Parathyroid adenoma (tissue), 2 donors: ENCODE results near the gene CNTNAP2.

Experiments used
- H2AFZ ChIP-seq: fragments of 300-600 bp; sonication (generic); one replicate; pipeline ENCODE4 v1.7.0; 2017; ENCODE audit warnings: antibody characterized with exemption, mild to moderate bottlenecking
- H3K27ac ChIP-seq: fragments of 300-600 bp; sonication (generic); one replicate; pipeline ENCODE4 v1.7.0; 2017
- H3K27me3 ChIP-seq: fragments of 300-600 bp; sonication (generic); one replicate; pipeline ENCODE4 v1.7.0; 2017; ENCODE audit warnings: low read length; ENCODE audit not compliant: control insufficient read depth, insufficient read depth
- H3K36me3 ChIP-seq: fragments of 300-600 bp; sonication (generic); one replicate; pipeline ENCODE4 v1.7.0; 2017; ENCODE audit warnings: low read length; ENCODE audit not compliant: control insufficient read depth, insufficient read depth
- H3K4me1 ChIP-seq: fragments of 300-600 bp; sonication (generic); one replicate; pipeline ENCODE4 v1.7.0; 2017; ENCODE audit warnings: control low read depth
- H3K4me2 ChIP-seq: fragments of 300-600 bp; sonication (generic); one replicate; pipeline ENCODE4 v1.7.0; 2017; ENCODE audit warnings: low read length
- H3K4me3 ChIP-seq: fragments of 300-600 bp; sonication (generic); one replicate; pipeline ENCODE4 v1.7.0; 2017; ENCODE audit warnings: low read depth, low read length
- H3K79me2 ChIP-seq: fragments of 300-600 bp; sonication (generic); one replicate; pipeline ENCODE4 v1.7.0; 2017; ENCODE audit warnings: control low read depth
- H3K9ac ChIP-seq: fragments of 300-600 bp; sonication (generic); one replicate; pipeline ENCODE4 v1.7.0; 2017; ENCODE audit warnings: mild to moderate bottlenecking
- H3K9me3 ChIP-seq: fragments of 300-600 bp; sonication (generic); one replicate; pipeline ENCODE4 v1.7.0; 2017; ENCODE audit warnings: low read length; ENCODE audit not compliant: control insufficient read depth
- CTCF ChIP-seq: fragments of 300-600 bp; sonication (generic); IDR thresholded peaks from one replicate; pipeline ENCODE4 v1.7.0; 2017; ENCODE audit warnings: antibody characterized with exemption, mild to moderate bottlenecking
- donor health status: primary hyperparathyroidism.

Gene CNTNAP2

GRCh38 chr7:147510201-147510542 lies 1393.6 kb downstream of the CNTNAP2 start:
- H3K79me2 ChIP-seq = no peaks in the 10 kb centered on the region
- no peaks in the 10 kb centered on the region for H3K4me1 ChIP-seq
- H3K36me3 ChIP-seq = no peaks in the 10 kb centered on the region
- no peak overlapping the region for H3K27ac ChIP-seq
- H3K4me2 ChIP-seq = no peak overlapping the region
- no peak overlapping the region for H3K4me3 ChIP-seq
- no peak overlapping the region for H2AFZ ChIP-seq
- H3K9ac ChIP-seq = no peak overlapping the region
- no peak for TF ChIP-seq CTCF
- no peaks in the 10 kb centered on the region for H3K9me3 ChIP-seq
- H3K27me3 ChIP-seq = no peaks in the 10 kb centered on the region

- TF ChIP-seq CTCF = no peak
- no peak overlapping the region for H2AFZ ChIP-seq
- H3K9ac ChIP-seq = no peak overlapping the region
- no peak overlapping the region for H3K4me2 ChIP-seq
- H3K27me3 ChIP-seq = no peaks in the 10 kb centered on the region
- no peak overlapping the region for H3K27ac ChIP-seq
- no peaks in the 10 kb centered on the region for H3K79me2 ChIP-seq
- H3K4me3 ChIP-seq = no peak overlapping the region
- no peaks in the 10 kb centered on the region for H3K9me3 ChIP-seq
- no peaks in the 10 kb centered on the region for H3K36me3 ChIP-seq
- no peaks in the 10 kb centered on the region for H3K4me1 ChIP-seq
Observed at GRCh38 chr7:147510923-147511322, 1394.3 kb downstream of the CNTNAP2 start.

- H3K4me1 ChIP-seq = no peaks in the 10 kb centered on the region
- H3K9me3 ChIP-seq = no peaks in the 10 kb centered on the region
- H3K36me3 ChIP-seq = no peaks in the 10 kb centered on the region
- H3K27me3 ChIP-seq = no peaks in the 10 kb centered on the region
- H3K4me2 ChIP-seq = no peak overlapping the region
- no peaks in the 10 kb centered on the region for H3K79me2 ChIP-seq
- no peak overlapping the region for H2AFZ ChIP-seq
- H3K27ac ChIP-seq = no peak overlapping the region
- no peak for TF ChIP-seq CTCF
- H3K4me3 ChIP-seq = no peak overlapping the region
- H3K9ac ChIP-seq = no peak overlapping the region
Observed at GRCh38 chr7:147513451-147513850, 1396.8 kb downstream of the CNTNAP2 start.

GRCh38 chr7:147516391-147516790 lies 1399.8 kb downstream of the CNTNAP2 start:
- no peaks in the 10 kb centered on the region for H3K27me3 ChIP-seq
- no peak overlapping the region for H2AFZ ChIP-seq
- no peak overlapping the region for H3K9ac ChIP-seq
- H3K36me3 ChIP-seq = no peaks in the 10 kb centered on the region
- TF ChIP-seq CTCF = no peak
- H3K79me2 ChIP-seq = no peaks in the 10 kb centered on the region
- H3K4me1 ChIP-seq = no peaks in the 10 kb centered on the region
- no peaks in the 10 kb centered on the region for H3K9me3 ChIP-seq
- H3K4me2 ChIP-seq = no peak overlapping the region
- H3K27ac ChIP-seq = no peak overlapping the region
- H3K4me3 ChIP-seq = no peak overlapping the region

GRCh38 chr7:147519062-147519461 lies 1402.5 kb downstream of the CNTNAP2 start:
- H3K4me2 ChIP-seq = no peak overlapping the region
- H3K27ac ChIP-seq = no peak overlapping the region
- no peaks in the 10 kb centered on the region for H3K9me3 ChIP-seq
- no peaks in the 10 kb centered on the region for H3K79me2 ChIP-seq
- no peak for TF ChIP-seq CTCF
- H3K9ac ChIP-seq = no peak overlapping the region
- H3K36me3 ChIP-seq = no peaks in the 10 kb centered on the region
- H3K4me1 ChIP-seq = no peaks in the 10 kb centered on the region
- H2AFZ ChIP-seq = no peak overlapping the region
- H3K27me3 ChIP-seq = no peaks in the 10 kb centered on the region
- H3K4me3 ChIP-seq = no peak overlapping the region
